B cell (primary cell): ENCODE measurements around the gene ACAA2. TPM values are rescaled to one million over a fixed set of nuclear protein-coding genes. Genes with fewer than 3 reads are reported as not detected.

Experiments used
- ATAC-seq: fragments of 200-7000 bp; cut with Tn5 transposase; one replicate; pipeline ENCODE4 v1.10.0; 2021; ENCODE audit warnings: low read depth, mild to moderate bottlenecking, moderate number of reproducible peaks, moderate library complexity
- CTCF ChIA-PET: fragments of 350-600 bp; sonication (Branson Sonifier 250); formaldehyde crosslinking; loops from one replicate; lab custom pipeline; 2021; ENCODE audit warnings: antibody characterized with exemption, inconsistent platforms; lab: Charles Lee
- POLR2A ChIA-PET: fragments of 350-600 bp; sonication (Branson Sonifier 250); formaldehyde crosslinking; loops from one replicate; lab custom pipeline; 2021; ENCODE audit warnings: antibody characterized with exemption; lab: Charles Lee
- DNase-seq: peaks from one replicate; pipeline ENCODE4 v3.0.0; 2013
- H2AFZ ChIP-seq: 2 replicates; pipeline ENCODE4 v1.6.1; 2012; ENCODE audit warnings: mild to moderate bottlenecking, low read depth, low read length; ENCODE audit not compliant: insufficient read depth, poor library complexity, severe bottlenecking
- H3K27ac ChIP-seq, 2 donors: 1 replicate in 1 of 2; 2 replicates in 1 of 2; pipeline ENCODE4 v1.5.1; 2012 to 2013; ENCODE audit warnings: low read length in 2 of 2, mild to moderate bottlenecking in 2 of 2, moderate library complexity in 1 of 2
- H3K27me3 ChIP-seq, 4 experiments: fragments of 200-600 bp in 1 of 4; sonication (generic) in 1 of 4; replicated peaks in 1 of 4; 1 replicate in 2 of 4; 2 replicates in 2 of 4; pipeline versions ENCODE4 v1.6.1 to v1.7.0; 2013 to 2016; ENCODE audit warnings: low read length in 3 of 4, mild to moderate bottlenecking in 2 of 4, mixed read lengths in 1 of 4, moderate library complexity in 1 of 4; ENCODE audit not compliant: insufficient read depth in 4 of 4, control insufficient read depth in 3 of 4; ENCODE audit errors: control extremely low read depth in 1 of 4
- H3K36me3 ChIP-seq, 2 experiments: replicated peaks in 1 of 2; 1 replicate in 1 of 2; 2 replicates in 1 of 2; pipeline versions ENCODE4 v1.6.1 to v1.7.1; 2013; ENCODE audit warnings: low read length in 1 of 2; ENCODE audit not compliant: insufficient read depth in 2 of 2, control insufficient read depth in 1 of 2; ENCODE audit errors: control extremely low read depth in 1 of 2, extremely low read depth in 1 of 2
- H3K4me1 ChIP-seq, 2 donors: fragments of 200-600 bp in 1 of 2; sonication (generic) in 1 of 2; 1 replicate in 1 of 2; 2 replicates in 1 of 2; pipeline versions ENCODE4 v1.5.1 to v1.6.1; 2013 to 2017; ENCODE audit warnings: low read length in 2 of 2; ENCODE audit not compliant: control insufficient read depth in 2 of 2, insufficient read depth in 2 of 2
- H3K4me2 ChIP-seq: replicated peaks from 2 replicates; pipeline ENCODE3; 2012; ENCODE audit warnings: mild to moderate bottlenecking, low read depth, low read length; ENCODE audit not compliant: poor library complexity, severe bottlenecking
- H3K4me3 ChIP-seq, 5 experiments: fragments of 200-600 bp in 1 of 5; sonication (generic) in 1 of 5; 1 replicate in 3 of 5; 2 replicates in 2 of 5; pipeline versions ENCODE4 v1.5.1 to v1.7.0; 2011 to 2016; ENCODE audit warnings: low read length in 4 of 5, mild to moderate bottlenecking in 4 of 5, low read depth in 2 of 5, control low read depth in 1 of 5, moderate library complexity in 1 of 5; ENCODE audit not compliant: insufficient read depth in 1 of 5; ENCODE audit errors: control extremely low read depth in 1 of 5, extremely low read depth in 1 of 5
- H3K79me2 ChIP-seq: fragments of 200-600 bp; sonication (generic); one replicate; pipeline ENCODE4 v1.6.0; 2016; ENCODE audit warnings: low read length; ENCODE audit not compliant: control insufficient read depth, insufficient read depth
- H3K9ac ChIP-seq: fragments of 200-600 bp; sonication (generic); 2 replicates; pipeline ENCODE4 v1.6.1; 2017; ENCODE audit warnings: mild to moderate bottlenecking, low read length, moderate library complexity
- H3K9me3 ChIP-seq, 3 donors: one replicate each; pipeline versions ENCODE4 v1.6.1 to v1.7.1; 2013; ENCODE audit warnings: low read length in 2 of 3; ENCODE audit not compliant: control insufficient read depth in 2 of 3, insufficient read depth in 1 of 3; ENCODE audit errors: control extremely low read depth in 1 of 3
- H4K20me1 ChIP-seq: 2 replicates; pipeline ENCODE4 v1.6.0; 2012; ENCODE audit warnings: mild to moderate bottlenecking, low read length; ENCODE audit not compliant: insufficient read depth, control insufficient read depth, poor library complexity, severe bottlenecking
- H3K27ac Mint-ChIP-seq: one replicate; pipeline ENCODE4 v1.8.0; 2021; ENCODE audit warnings: mixed read lengths
- H3K27me3 Mint-ChIP-seq: one replicate; pipeline ENCODE4 v1.8.0; 2021; ENCODE audit warnings: mixed read lengths
- H3K4me1 Mint-ChIP-seq: one replicate; pipeline ENCODE4 v1.8.0; 2021; ENCODE audit warnings: mixed read lengths
- H3K4me3 Mint-ChIP-seq: one replicate; pipeline ENCODE4 v1.8.0; 2021; ENCODE audit warnings: mixed read lengths
- H3K9me3 Mint-ChIP-seq: one replicate; pipeline ENCODE4 v1.8.0; 2022; ENCODE audit warnings: mixed read lengths; ENCODE audit not compliant: insufficient read depth
- EZH2 ChIP-seq: IDR thresholded peaks from 2 replicates; pipeline ENCODE4 v1.6.1; 2012; ENCODE audit warnings: borderline replicate concordance, low read depth, mild to moderate bottlenecking, moderate library complexity, low read length; ENCODE audit not compliant: insufficient read depth, poor library complexity, severe bottlenecking
- WGBS: methylation state at CpG from one replicate; pipeline ENCODE4 v1.1.5; 2013; ENCODE audit warnings: missing lambda C conversion rate; ENCODE audit not compliant: insufficient coverage; 5-methylcytosine and 5-hydroxymethylcytosine counted together
- intact Hi-C: fragments of 100-400 bp; cut with micrococcal nuclease; formaldehyde crosslinking; loops from one replicate; pipeline ENCODE4 v1.10.0; 2022
- polyA plus RNA-seq: library from polyadenylated mRNA; depleted of rRNA; stranded (reverse); fragments of >200 nt; gene quantifications from 2 replicates; pipeline ENCODE4 v1.2.3, GENCODE V29; 2012
- total RNA-seq, 2 donors: library from RNA; stranded (reverse); fragments of 120-200 nt in 1 of 2; gene quantifications; 1 replicate in 1 of 2; 2 replicates in 1 of 2; pipeline versions ENCODE4 v1.2.3 to v1.2.4, GENCODE V29; 2013 to 2022
- TF ChIP-seq, protein P1 (sequence below): fragments of 200-600 bp; IDR thresholded peaks from one replicate; pipeline ENCODE4 v1.8.0; 2022; ENCODE audit warnings: antibody characterized with exemption, mild to moderate bottlenecking

ACAA2 gene
- total and polyA plus RNA-seq, 2 donors (not counting 1 experiment from before 2014, with no cell fraction given) = 10.6 to 25.0 TPM

DNA sequence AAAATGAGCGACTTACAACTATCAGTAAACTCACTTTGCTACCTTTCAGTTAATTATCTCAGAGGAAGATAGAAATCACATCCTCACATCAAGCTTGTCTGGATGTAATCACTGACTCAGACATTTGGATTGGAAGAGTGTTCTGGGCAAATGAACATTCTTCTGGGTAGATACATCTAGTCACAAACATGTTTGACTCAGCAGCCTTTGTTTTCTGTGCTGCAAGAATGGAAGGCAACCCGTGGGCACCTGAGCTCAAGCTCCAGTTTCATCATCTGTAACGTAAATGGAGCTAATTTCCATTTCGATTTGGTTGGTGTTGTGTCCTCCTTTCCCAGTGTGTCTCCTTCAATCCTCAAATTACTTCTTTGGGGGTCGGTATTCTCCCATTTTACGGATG, 58.5 kb downstream of the ACAA2 start:
- CTCF ChIA-PET = no interaction called here
- ATAC-seq (no peak), DNase-seq (no peak)
- H3K27ac Mint-ChIP-seq = no peak overlapping the region
- Histone ChIP-seq H4K20me1 (no peaks in the 10 kb centered on the region), H3K9me3 (no peaks in the 10 kb centered on the region), H3K9ac (no peak overlapping the region), H3K27ac (no peak overlapping the region), H3K36me3 (no peaks in the 10 kb centered on the region), H3K4me3 (no peak overlapping the region), H2AFZ (no peak overlapping the region), H3K4me2 (no peak overlapping the region), H3K79me2 (no peaks in the 10 kb centered on the region), H3K4me1 (no peaks in the 10 kb centered on the region), H3K27me3 (peaks cover 0 to 4% (median 3%) of the 10 kb centered on the region in 4 experiments)
- no peaks in the 10 kb centered on the region for H3K9me3 Mint-ChIP-seq
- no peak overlapping the region for H3K4me3 Mint-ChIP-seq
- peaks cover 24% of the 10 kb centered on the region for H3K27me3 Mint-ChIP-seq
- WGBS = 91% methylated on average over 3 of the region's 6 CpGs
- no peaks in the 10 kb centered on the region for H3K4me1 Mint-ChIP-seq
- intact Hi-C loops = no loop called here
- POLR2A ChIA-PET = no interaction called here
- TF ChIP-seq, protein P1, sequence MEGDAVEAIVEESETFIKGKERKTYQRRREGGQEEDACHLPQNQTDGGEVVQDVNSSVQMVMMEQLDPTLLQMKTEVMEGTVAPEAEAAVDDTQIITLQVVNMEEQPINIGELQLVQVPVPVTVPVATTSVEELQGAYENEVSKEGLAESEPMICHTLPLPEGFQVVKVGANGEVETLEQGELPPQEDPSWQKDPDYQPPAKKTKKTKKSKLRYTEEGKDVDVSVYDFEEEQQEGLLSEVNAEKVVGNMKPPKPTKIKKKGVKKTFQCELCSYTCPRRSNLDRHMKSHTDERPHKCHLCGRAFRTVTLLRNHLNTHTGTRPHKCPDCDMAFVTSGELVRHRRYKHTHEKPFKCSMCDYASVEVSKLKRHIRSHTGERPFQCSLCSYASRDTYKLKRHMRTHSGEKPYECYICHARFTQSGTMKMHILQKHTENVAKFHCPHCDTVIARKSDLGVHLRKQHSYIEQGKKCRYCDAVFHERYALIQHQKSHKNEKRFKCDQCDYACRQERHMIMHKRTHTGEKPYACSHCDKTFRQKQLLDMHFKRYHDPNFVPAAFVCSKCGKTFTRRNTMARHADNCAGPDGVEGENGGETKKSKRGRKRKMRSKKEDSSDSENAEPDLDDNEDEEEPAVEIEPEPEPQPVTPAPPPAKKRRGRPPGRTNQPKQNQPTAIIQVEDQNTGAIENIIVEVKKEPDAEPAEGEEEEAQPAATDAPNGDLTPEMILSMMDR = no peak
- no peak for TF ChIP-seq EZH2

DNA sequence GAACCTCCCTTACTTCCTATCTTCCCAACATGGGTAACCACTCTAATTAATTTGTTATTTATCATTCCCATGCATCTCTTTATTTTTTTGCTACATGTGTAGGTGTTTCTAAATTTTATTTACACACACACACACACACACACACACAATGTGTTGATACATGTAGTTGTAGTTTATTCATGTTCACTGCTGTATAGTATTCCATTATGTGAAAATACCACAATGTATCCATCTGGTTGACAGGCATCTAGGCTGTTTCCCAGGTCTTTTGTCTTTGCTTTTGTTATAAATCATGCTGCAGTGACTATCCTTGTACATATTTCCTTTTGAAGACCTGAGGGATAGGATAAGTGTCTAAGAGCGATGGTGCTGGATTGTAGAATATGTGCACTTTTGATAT, 59.7 kb downstream of the ACAA2 start:
- Histone ChIP-seq H4K20me1 (no peaks in the 10 kb centered on the region), H3K9me3 (no peaks in the 10 kb centered on the region), H3K4me2 (no peak overlapping the region), H3K27me3 (peaks cover 0 to 4% (median 3%) of the 10 kb centered on the region in 4 experiments), H2AFZ (no peak overlapping the region), H3K9ac (no peak overlapping the region), H3K79me2 (no peaks in the 10 kb centered on the region), H3K4me1 (no peaks in the 10 kb centered on the region), H3K27ac (no peak overlapping the region), H3K36me3 (no peaks in the 10 kb centered on the region), H3K4me3 (no peak overlapping the region)
- Mint-ChIP-seq H3K27ac (no peak overlapping the region), H3K4me3 (no peak overlapping the region), H3K4me1 (no peaks in the 10 kb centered on the region), H3K9me3 (no peaks in the 10 kb centered on the region), H3K27me3 (peaks cover 27% of the 10 kb centered on the region)
- CTCF ChIA-PET = no interaction called here
- intact Hi-C loops = no loop called here
- no peak for DNase-seq
- no CpG with 5 or more reads among the region's 1 CpG for WGBS
- no peak for ATAC-seq
- POLR2A ChIA-PET = no interaction called here
- TF ChIP-seq, protein P1 = no peak
- no peak for TF ChIP-seq EZH2
